PC-3 (cell line): ENCODE data around the gene SDK2.

Experiments used
- EZH2 ChIP-seq: fragments of 300-600 bp; sonication (generic); IDR thresholded peaks from one replicate; pipeline ENCODE4 v1.6.1; 2017; ENCODE audit warnings: antibody characterized with exemption, mild to moderate bottlenecking, low read length; ENCODE audit not compliant: unreplicated experiment
- EZH2phosphoT487 ChIP-seq: fragments of 300-600 bp; sonication (generic); IDR thresholded peaks from 2 replicates; pipeline ENCODE4 v1.6.1; 2018; ENCODE audit warnings: mild to moderate bottlenecking, antibody characterized with exemption, low read length, borderline replicate concordance
- TF ChIP-seq, protein P1 (sequence below): fragments of 300-600 bp; sonication (generic); conservative IDR thresholded peaks from 2 replicates; pipeline ENCODE4 v1.5.1; 2017; ENCODE audit warnings: antibody characterized with exemption, low read depth, mild to moderate bottlenecking, low read length

DNA sequence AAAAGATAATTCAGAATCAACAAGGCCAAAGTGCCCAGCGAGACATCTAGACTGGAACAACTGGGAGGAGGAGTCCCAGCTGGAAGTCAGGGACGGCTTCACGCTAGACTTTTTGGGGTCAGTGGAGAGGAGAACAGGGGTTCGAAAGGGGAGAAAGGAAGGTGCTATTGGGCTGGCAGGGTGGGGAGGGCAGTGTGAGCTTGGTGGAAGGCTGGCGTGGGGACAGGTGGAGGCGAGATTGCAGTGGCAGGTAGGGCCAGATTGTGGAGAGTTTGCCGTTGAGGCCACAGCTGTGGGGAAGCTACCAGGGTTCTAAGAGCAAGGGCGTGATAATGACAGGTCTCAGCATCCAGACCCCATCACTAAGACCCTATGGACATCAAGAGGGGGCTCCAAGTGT is 10.5 kb downstream of the SDK2 start:
- TF ChIP-seq, protein P1, sequence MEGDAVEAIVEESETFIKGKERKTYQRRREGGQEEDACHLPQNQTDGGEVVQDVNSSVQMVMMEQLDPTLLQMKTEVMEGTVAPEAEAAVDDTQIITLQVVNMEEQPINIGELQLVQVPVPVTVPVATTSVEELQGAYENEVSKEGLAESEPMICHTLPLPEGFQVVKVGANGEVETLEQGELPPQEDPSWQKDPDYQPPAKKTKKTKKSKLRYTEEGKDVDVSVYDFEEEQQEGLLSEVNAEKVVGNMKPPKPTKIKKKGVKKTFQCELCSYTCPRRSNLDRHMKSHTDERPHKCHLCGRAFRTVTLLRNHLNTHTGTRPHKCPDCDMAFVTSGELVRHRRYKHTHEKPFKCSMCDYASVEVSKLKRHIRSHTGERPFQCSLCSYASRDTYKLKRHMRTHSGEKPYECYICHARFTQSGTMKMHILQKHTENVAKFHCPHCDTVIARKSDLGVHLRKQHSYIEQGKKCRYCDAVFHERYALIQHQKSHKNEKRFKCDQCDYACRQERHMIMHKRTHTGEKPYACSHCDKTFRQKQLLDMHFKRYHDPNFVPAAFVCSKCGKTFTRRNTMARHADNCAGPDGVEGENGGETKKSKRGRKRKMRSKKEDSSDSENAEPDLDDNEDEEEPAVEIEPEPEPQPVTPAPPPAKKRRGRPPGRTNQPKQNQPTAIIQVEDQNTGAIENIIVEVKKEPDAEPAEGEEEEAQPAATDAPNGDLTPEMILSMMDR = no peak
- TF ChIP-seq EZH2 (no peak), EZH2phosphoT487 (no peak)
